GM12865 (cell line): ENCODE data around the gene FBXO21.

ENCODE experiments used
- DNase-seq: peaks from one replicate; pipeline ENCODE4 v3.0.0; 2010; ENCODE audit warnings: low read depth
- H3K4me3 ChIP-seq: 2 replicates; pipeline ENCODE4 v1.5.1; 2011; ENCODE audit warnings: mild to moderate bottlenecking, low read depth, low read length, control low read depth
- CTCF ChIP-seq: IDR thresholded peaks from 2 replicates; pipeline ENCODE4 v1.5.1; 2011; ENCODE audit warnings: low read length, control low read depth, low read depth, inconsistent platforms; ENCODE audit not compliant: insufficient read depth; ENCODE audit errors: missing control alignments

Gene FBXO21

GRCh38 chr12:117178745-117179144 lies 11.5 kb downstream of the FBXO21 start:
- DNase-seq: no peak
- H3K4me3 ChIP-seq: no peak overlapping the region
- TF ChIP-seq CTCF: no peak

GRCh38 chr12:117178301-117178700 lies 12.0 kb downstream of the FBXO21 start:
- no peak overlapping the region for H3K4me3 ChIP-seq
- no peak for TF ChIP-seq CTCF
- no peak for DNase-seq

- no peak overlapping the region for H3K4me3 ChIP-seq
- DNase-seq: no peak
- TF ChIP-seq CTCF: no peak
Observed at GRCh38 chr12:117172168-117172567, 18.1 kb downstream of the FBXO21 start.

- TF ChIP-seq CTCF: no peak
- H3K4me3 ChIP-seq: no peak overlapping the region
- DNase-seq: no peak
Observed at GRCh38 chr12:117171499-117172162, 18.6 kb downstream of the FBXO21 start.

GRCh38 chr12:117169548-117169947 lies 20.7 kb downstream of the FBXO21 start:
- no peak for DNase-seq
- no peak overlapping the region for H3K4me3 ChIP-seq
- TF ChIP-seq CTCF: no peak

- TF ChIP-seq CTCF: no peak
- DNase-seq: no peak
- no peak overlapping the region for H3K4me3 ChIP-seq
Observed at GRCh38 chr12:117168976-117169375, 21.3 kb downstream of the FBXO21 start.

- TF ChIP-seq CTCF: no peak
- no peak for DNase-seq
Observed at GRCh38 chr12:117167769-117168168, 22.5 kb downstream of the FBXO21 start.

More at GRCh38 chr12:117167769-117168168, 22.5 kb downstream of the FBXO21 start:
- no peak overlapping the region for H3K4me3 ChIP-seq
